SK-N-MC (cell line): Measurements from ENCODE around the gene BBS1.
A peak's percentile ranks its signal among the peaks of the same experiment; 100 is the strongest.

Source experiments
- DNase-seq: peaks from one replicate; pipeline ENCODE4 v3.0.0-alpha.2; 2011; ENCODE audit warnings: low read depth, low spot score
- H3K27ac ChIP-seq: fragments of 200-600 bp; sonication (generic); 2 replicates; pipeline ENCODE4 v1.5.1; 2016; ENCODE audit warnings: mixed run types
- H3K36me3 ChIP-seq: fragments of 200-600 bp; sonication (generic); 2 replicates; pipeline ENCODE4 v1.6.1; 2017; ENCODE audit warnings: antibody characterized with exemption, low read length, mixed read lengths; ENCODE audit not compliant: insufficient read depth
- H3K4me3 ChIP-seq: fragments of 200-600 bp; sonication (generic); 2 replicates; pipeline ENCODE4 v1.5.1; 2016
- H3K9ac ChIP-seq: fragments of 200-600 bp; sonication (generic); 2 replicates; pipeline ENCODE4 v1.8.0; 2017; ENCODE audit warnings: mixed run types, mixed read lengths; ENCODE audit not compliant: insufficient read length
- H3K9me3 ChIP-seq: fragments of 200-600 bp; sonication (generic); 2 replicates; pipeline ENCODE4 v1.6.1; 2017; ENCODE audit warnings: low read depth, mild to moderate bottlenecking, antibody characterized with exemption, low read length, moderate library complexity, mixed read lengths
- EZH2 ChIP-seq: fragments of 200-600 bp; sonication (generic); IDR thresholded peaks from one replicate; pipeline ENCODE4 v1.6.1; 2017; ENCODE audit warnings: antibody characterized with exemption
- FOXP2 ChIP-seq: optimal IDR thresholded peaks from 2 replicates; pipeline ENCODE3; 2011; ENCODE audit warnings: mild to moderate bottlenecking, moderate library complexity; ENCODE audit not compliant: insufficient read depth; ENCODE audit errors: extremely low read length, control extremely low read depth
- POLR2AphosphoS5 ChIP-seq: IDR thresholded peaks from 2 replicates; pipeline ENCODE4 v1.6.1; 2012; ENCODE audit warnings: mild to moderate bottlenecking, low read depth, low read length, borderline replicate concordance

Gene BBS1

GRCh38 chr11:66479394-66480116, 30.9 kb upstream of the BBS1 start:
- DNase-seq: no peak
- H3K4me3 ChIP-seq: peak overlapping the region; percentile 90
- H3K9me3 ChIP-seq: no peaks in the 10 kb centered on the region
- peak overlapping the region; percentile 94 for H3K9ac ChIP-seq
- TF ChIP-seq FOXP2 (no peak), EZH2 (no peak), POLR2AphosphoS5 (no peak)
- H3K27ac ChIP-seq: peak overlapping the region; percentile 77; the same call in 1 of the 2 replicates
- no peaks in the 10 kb centered on the region for H3K36me3 ChIP-seq

DNA sequence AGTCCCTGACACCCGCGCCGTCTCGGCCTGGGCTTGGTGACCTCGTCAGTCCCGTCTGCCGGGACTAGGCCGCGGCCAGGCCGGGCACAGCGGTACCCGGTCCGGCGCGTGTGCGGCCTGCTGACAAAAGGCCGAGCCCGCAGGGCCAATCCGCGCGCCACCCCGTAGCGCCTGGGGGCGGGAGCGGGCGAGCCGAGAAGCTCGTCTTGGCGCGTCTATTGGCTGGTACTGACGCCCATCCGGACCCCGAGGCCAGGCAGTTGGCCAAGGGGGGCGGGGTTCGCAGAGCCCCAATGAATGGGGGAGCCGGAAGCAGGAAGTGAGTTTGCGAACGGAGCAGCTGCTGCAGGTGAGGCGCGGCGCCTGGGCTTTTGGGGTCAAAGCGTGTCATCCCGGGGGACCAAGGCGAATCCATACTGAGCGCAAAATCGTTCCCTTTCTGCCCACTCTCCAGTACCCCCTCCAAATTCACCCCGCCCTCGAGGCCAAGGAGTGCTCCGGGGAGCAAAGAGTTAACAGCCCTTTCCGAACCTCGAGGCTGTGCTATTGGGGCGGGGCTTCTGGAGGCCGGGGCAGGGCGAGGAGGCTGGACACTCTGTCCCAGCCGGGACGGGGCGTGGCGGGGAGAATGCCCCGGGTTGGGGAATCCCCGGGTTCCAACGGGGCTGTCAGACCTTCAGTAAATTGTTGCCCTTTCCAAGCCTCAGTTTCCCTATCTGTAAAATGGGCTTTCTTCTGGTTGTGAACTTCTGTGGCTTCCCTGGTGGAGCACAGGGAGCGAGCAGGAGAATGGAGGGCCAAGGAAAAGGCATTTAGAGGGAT, 30.1 kb upstream of the BBS1 start, which contains the start of gene DPP3:
Gene DPP3, plus strand, starts transcription at position 318 of the 822 bp plus-strand sequence. CDS start 1,767 bp downstream, outside the sequence.
- Histone ChIP-seq H3K4me3 (peak within 1 kb of the TSS; percentile 90), H3K36me3 (no peaks in the 10 kb centered on the region), H3K27ac (peak within 1 kb of the TSS; percentile 77; the same call in 1 of the 2 replicates), H3K9ac (peak within 1 kb of the TSS; percentile 94), H3K9me3 (no peaks in the 10 kb centered on the region)
- peak; percentile 50 for DNase-seq
- peak; percentile 78; the same call in 1 of the 2 replicates for TF ChIP-seq POLR2AphosphoS5
- no peak for TF ChIP-seq FOXP2
- no peak for TF ChIP-seq EZH2

GRCh38 chr11:66484806-66485380, 25.5 kb upstream of the BBS1 start:
- TF ChIP-seq POLR2AphosphoS5 (no peak), EZH2 (no peak), FOXP2 (no peak)
- Histone ChIP-seq H3K4me3 (no peak overlapping the region), H3K27ac (no peak overlapping the region), H3K9ac (no peak overlapping the region), H3K36me3 (no peaks in the 10 kb centered on the region; the same call in 1 of the 2 replicates), H3K9me3 (no peaks in the 10 kb centered on the region)
- DNase-seq: no peak

GRCh38 chr11:66488957-66489356, 21.5 kb upstream of the BBS1 start:
- no peak for DNase-seq
- H3K36me3 ChIP-seq: peaks cover 9% of the 10 kb centered on the region; the same call in 1 of the 2 replicates
- TF ChIP-seq POLR2AphosphoS5 (no peak), FOXP2 (no peak), EZH2 (no peak)

DNA sequence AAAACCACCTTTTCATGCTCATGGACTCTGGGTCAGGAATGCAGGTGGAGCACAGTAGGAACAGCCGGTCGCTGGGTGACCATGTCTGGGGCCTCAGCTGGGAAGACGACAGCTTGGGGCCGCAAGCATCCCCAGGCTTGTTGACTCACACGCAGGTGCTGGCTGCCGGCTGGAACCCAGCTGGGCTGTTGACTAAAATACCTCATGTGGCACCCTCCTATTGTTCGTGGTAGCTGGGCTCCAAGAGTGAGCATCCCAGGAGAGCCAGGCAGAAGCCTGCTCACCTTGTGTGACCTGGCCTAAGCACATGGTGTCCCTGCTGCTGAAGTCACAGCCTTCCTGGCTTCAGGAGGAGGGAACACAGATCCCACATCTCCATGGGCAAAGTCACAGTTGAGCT, 20.8 kb upstream of the BBS1 start:
- Histone ChIP-seq H3K9ac (no peak overlapping the region), H3K9me3 (no peaks in the 10 kb centered on the region), H3K27ac (no peak overlapping the region), H3K36me3 (peaks cover 9% of the 10 kb centered on the region; the same call in 1 of the 2 replicates), H3K4me3 (no peak overlapping the region)
- no peak for DNase-seq
- TF ChIP-seq POLR2AphosphoS5 (no peak), EZH2 (no peak), FOXP2 (no peak)

More at GRCh38 chr11:66488957-66489356, 21.5 kb upstream of the BBS1 start:
- Histone ChIP-seq H3K9me3 (no peaks in the 10 kb centered on the region), H3K4me3 (no peak overlapping the region), H3K9ac (no peak overlapping the region), H3K27ac (no peak overlapping the region)

- no peaks in the 10 kb centered on the region for H3K9me3 ChIP-seq
- TF ChIP-seq EZH2 (no peak), POLR2AphosphoS5 (no peak), FOXP2 (no peak)
These were observed 19.0 kb upstream of the BBS1 start for GRCh38 chr11:66491315-66491935.

GRCh38 chr11:66492161-66492865, 18.1 kb upstream of the BBS1 start:
- H3K27ac ChIP-seq: no peak overlapping the region
- no peaks in the 10 kb centered on the region for H3K9me3 ChIP-seq
- no peak overlapping the region for H3K4me3 ChIP-seq
- no peak overlapping the region for H3K9ac ChIP-seq
- TF ChIP-seq POLR2AphosphoS5: no peak
- no peak for TF ChIP-seq FOXP2
- TF ChIP-seq EZH2: no peak
- peaks cover 9% of the 10 kb centered on the region; the same call in 1 of the 2 replicates for H3K36me3 ChIP-seq
- no peak for DNase-seq

More at GRCh38 chr11:66491315-66491935, 19.0 kb upstream of the BBS1 start:
- no peak overlapping the region for H3K4me3 ChIP-seq
- H3K36me3 ChIP-seq: peaks cover 9% of the 10 kb centered on the region; the same call in 1 of the 2 replicates
- no peak overlapping the region for H3K27ac ChIP-seq
- H3K9ac ChIP-seq: no peak overlapping the region
- no peak for DNase-seq
